ENCODE measurements around the gene LDB3. TPM values are rescaled to one million over a fixed set of nuclear protein-coding genes. Genes with fewer than 3 reads are reported as not detected.
A peak's percentile ranks its signal among the peaks of the same experiment; 100 is the strongest.
"Not testable (repeated sequence)": the region's sequence is repeated elsewhere in the genome, so short reads cannot be mapped to it uniquely, and the experiment has no call there.

LDB3 gene
- total RNA-seq (2014; rRNA removed; shearing (Covaris generic)), result 0.03 and 0.30 TPM in 2 replicates

GRCh38 chr10:86668297-86669165, at the start of gene LDB3:
Gene LDB3, plus strand, starts transcription at chr10:86668511. Its CDS starts 181 bp downstream, at chr10:86668692.
- no peak within 1 kb of the TSS for H3K4me3 ChIP-seq (ENCODE audit: insufficient read depth, low read depth, low read length)
- DNase-seq, result peak; percentile 73
- H3K36me3 ChIP-seq (replicated peaks; ENCODE audit: control insufficient read depth, insufficient read depth, low read length), result no peaks in the 10 kb centered on the region
- no peaks in the 10 kb centered on the region for H3K27me3 ChIP-seq (ENCODE audit: control insufficient read depth, insufficient read depth, low read length)

- peaks cover 15% of the 10 kb centered on the region for H3K27me3 ChIP-seq (ENCODE audit: control insufficient read depth, insufficient read depth, low read length)
- no peak for DNase-seq
- no peaks in the 10 kb centered on the region for H3K36me3 ChIP-seq (replicated peaks; ENCODE audit: control insufficient read depth, insufficient read depth, low read length)
- H3K4me3 ChIP-seq (ENCODE audit: insufficient read depth, low read depth, low read length), result no peak overlapping the region
Observed at GRCh38 chr10:86628311-86628710, 40.0 kb upstream of the LDB3 start.

GRCh38 chr10:86630079-86630478, 38.2 kb upstream of the LDB3 start:
- no peak for DNase-seq
- Histone ChIP-seq H3K27me3 (ENCODE audit: control insufficient read depth, insufficient read depth, low read length) (peaks cover 16% of the 10 kb centered on the region), H3K4me3 (ENCODE audit: insufficient read depth, low read depth, low read length) (no peak overlapping the region), H3K36me3 (replicated peaks; ENCODE audit: control insufficient read depth, insufficient read depth, low read length) (no peaks in the 10 kb centered on the region)

- Histone ChIP-seq H3K4me3 (ENCODE audit: insufficient read depth, low read depth, low read length) (peak overlapping the region; percentile 47), H3K27me3 (ENCODE audit: control insufficient read depth, insufficient read depth, low read length) (peaks cover 16% of the 10 kb centered on the region), H3K36me3 (replicated peaks; ENCODE audit: control insufficient read depth, insufficient read depth, low read length) (no peaks in the 10 kb centered on the region)
- peak; percentile 94 for DNase-seq
Observed at GRCh38 chr10:86632009-86632800, 36.1 kb upstream of the LDB3 start.

- Histone ChIP-seq H3K27me3 (ENCODE audit: control insufficient read depth, insufficient read depth, low read length) (peaks cover 16% of the 10 kb centered on the region), H3K36me3 (replicated peaks; ENCODE audit: control insufficient read depth, insufficient read depth, low read length) (no peaks in the 10 kb centered on the region), H3K4me3 (ENCODE audit: insufficient read depth, low read depth, low read length) (no peak overlapping the region)
- DNase-seq, result no peak
Observed at GRCh38 chr10:86632951-86633350, 35.4 kb upstream of the LDB3 start.

GRCh38 chr10:86635402-86635801, 32.9 kb upstream of the LDB3 start:
- no peaks in the 10 kb centered on the region for H3K36me3 ChIP-seq (replicated peaks; ENCODE audit: control insufficient read depth, insufficient read depth, low read length)
- H3K27me3 ChIP-seq (ENCODE audit: control insufficient read depth, insufficient read depth, low read length), result peaks cover 16% of the 10 kb centered on the region
- DNase-seq, result no peak
- H3K4me3 ChIP-seq (ENCODE audit: insufficient read depth, low read depth, low read length), result no peak overlapping the region

GRCh38 chr10:86636311-86636710, 32.0 kb upstream of the LDB3 start:
- no peaks in the 10 kb centered on the region for H3K36me3 ChIP-seq (replicated peaks; ENCODE audit: control insufficient read depth, insufficient read depth, low read length)
- no peak overlapping the region for H3K4me3 ChIP-seq (ENCODE audit: insufficient read depth, low read depth, low read length)
- H3K27me3 ChIP-seq (ENCODE audit: control insufficient read depth, insufficient read depth, low read length), result peaks cover 12% of the 10 kb centered on the region
- no peak for DNase-seq

GRCh38 chr10:86642021-86642420, 26.3 kb upstream of the LDB3 start:
- H3K4me3 ChIP-seq (ENCODE audit: insufficient read depth, low read depth, low read length), result no peak overlapping the region
- H3K27me3 ChIP-seq (ENCODE audit: control insufficient read depth, insufficient read depth, low read length), result no peaks in the 10 kb centered on the region
- no peaks in the 10 kb centered on the region for H3K36me3 ChIP-seq (replicated peaks; ENCODE audit: control insufficient read depth, insufficient read depth, low read length)
- no peak for DNase-seq

GRCh38 chr10:86642499-86642898, 25.8 kb upstream of the LDB3 start:
- Histone ChIP-seq H3K36me3 (replicated peaks; ENCODE audit: control insufficient read depth, insufficient read depth, low read length) (no peaks in the 10 kb centered on the region), H3K4me3 (ENCODE audit: insufficient read depth, low read depth, low read length) (no peak overlapping the region), H3K27me3 (ENCODE audit: control insufficient read depth, insufficient read depth, low read length) (no peaks in the 10 kb centered on the region)
- no peak for DNase-seq

GRCh38 chr10:86644152-86644793, 24.0 kb upstream of the LDB3 start:
- Histone ChIP-seq H3K4me3 (ENCODE audit: insufficient read depth, low read depth, low read length) (no peak overlapping the region), H3K27me3 (ENCODE audit: control insufficient read depth, insufficient read depth, low read length) (no peaks in the 10 kb centered on the region), H3K36me3 (replicated peaks; ENCODE audit: control insufficient read depth, insufficient read depth, low read length) (no peaks in the 10 kb centered on the region)
- peak; percentile 56 for DNase-seq

- DNase-seq, result no peak
- Histone ChIP-seq H3K36me3 (replicated peaks; ENCODE audit: control insufficient read depth, insufficient read depth, low read length) (no peaks in the 10 kb centered on the region), H3K4me3 (ENCODE audit: insufficient read depth, low read depth, low read length) (no peak overlapping the region), H3K27me3 (ENCODE audit: control insufficient read depth, insufficient read depth, low read length) (no peaks in the 10 kb centered on the region)
Observed at GRCh38 chr10:86644794-86645445, 23.4 kb upstream of the LDB3 start.

- H3K36me3 ChIP-seq (replicated peaks; ENCODE audit: control insufficient read depth, insufficient read depth, low read length); H3K4me3 ChIP-seq (ENCODE audit: insufficient read depth, low read depth, low read length); H3K27me3 ChIP-seq (ENCODE audit: control insufficient read depth, insufficient read depth, low read length); DNase-seq: not testable (repeated sequence)
Observed at GRCh38 chr10:86645621-86646165, 22.6 kb upstream of the LDB3 start.

GRCh38 chr10:86646532-86646931, 21.8 kb upstream of the LDB3 start:
- peak; percentile 30 for DNase-seq
- Histone ChIP-seq H3K27me3 (ENCODE audit: control insufficient read depth, insufficient read depth, low read length) (no peaks in the 10 kb centered on the region), H3K4me3 (ENCODE audit: insufficient read depth, low read depth, low read length) (no peak overlapping the region), H3K36me3 (replicated peaks; ENCODE audit: control insufficient read depth, insufficient read depth, low read length) (no peaks in the 10 kb centered on the region)

GRCh38 chr10:86646933-86647332, 21.4 kb upstream of the LDB3 start:
- Histone ChIP-seq H3K4me3 (ENCODE audit: insufficient read depth, low read depth, low read length) (no peak overlapping the region), H3K36me3 (replicated peaks; ENCODE audit: control insufficient read depth, insufficient read depth, low read length) (no peaks in the 10 kb centered on the region), H3K27me3 (ENCODE audit: control insufficient read depth, insufficient read depth, low read length) (no peaks in the 10 kb centered on the region)
- DNase-seq, result peak; percentile 31

All from H7 (cell line).